ENCODE data around the gene CMTM1.

DNA sequence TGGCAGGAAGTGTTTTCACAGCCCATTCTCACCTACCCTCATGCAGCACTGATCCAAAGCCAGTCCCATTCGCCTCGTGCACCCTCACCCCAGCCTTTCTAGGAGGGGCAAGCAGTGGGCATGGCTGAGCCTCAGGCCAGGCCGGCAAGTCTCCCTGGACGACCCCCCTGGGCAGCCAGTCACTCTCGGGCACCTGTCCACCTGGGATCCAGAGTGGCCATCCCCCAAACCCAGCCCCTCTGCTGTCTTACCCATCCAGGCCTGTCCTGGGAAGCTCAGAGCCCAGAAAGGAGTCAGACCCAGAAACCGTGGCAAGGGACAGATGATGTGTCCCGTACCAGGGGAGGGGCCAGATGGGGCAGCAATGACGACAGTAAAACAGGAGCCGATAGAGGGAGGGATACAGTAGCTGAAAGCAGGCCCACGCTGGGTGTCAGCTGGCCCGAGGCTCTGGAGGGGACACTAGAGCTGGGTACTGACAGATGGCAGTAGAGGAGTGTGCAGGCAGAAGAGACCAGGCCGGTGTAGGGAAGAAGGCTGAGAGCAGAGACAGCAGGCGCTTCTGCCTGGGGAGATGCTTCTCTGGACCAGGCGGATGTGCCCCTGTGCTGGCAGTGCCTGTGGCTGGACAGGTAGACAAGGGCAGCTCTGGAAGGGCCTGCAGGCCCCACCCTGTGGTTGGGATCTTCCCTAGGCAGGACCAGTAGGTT lies 44.0 kb downstream of the CMTM1 start:
- TF ChIP-seq, protein P1, sequence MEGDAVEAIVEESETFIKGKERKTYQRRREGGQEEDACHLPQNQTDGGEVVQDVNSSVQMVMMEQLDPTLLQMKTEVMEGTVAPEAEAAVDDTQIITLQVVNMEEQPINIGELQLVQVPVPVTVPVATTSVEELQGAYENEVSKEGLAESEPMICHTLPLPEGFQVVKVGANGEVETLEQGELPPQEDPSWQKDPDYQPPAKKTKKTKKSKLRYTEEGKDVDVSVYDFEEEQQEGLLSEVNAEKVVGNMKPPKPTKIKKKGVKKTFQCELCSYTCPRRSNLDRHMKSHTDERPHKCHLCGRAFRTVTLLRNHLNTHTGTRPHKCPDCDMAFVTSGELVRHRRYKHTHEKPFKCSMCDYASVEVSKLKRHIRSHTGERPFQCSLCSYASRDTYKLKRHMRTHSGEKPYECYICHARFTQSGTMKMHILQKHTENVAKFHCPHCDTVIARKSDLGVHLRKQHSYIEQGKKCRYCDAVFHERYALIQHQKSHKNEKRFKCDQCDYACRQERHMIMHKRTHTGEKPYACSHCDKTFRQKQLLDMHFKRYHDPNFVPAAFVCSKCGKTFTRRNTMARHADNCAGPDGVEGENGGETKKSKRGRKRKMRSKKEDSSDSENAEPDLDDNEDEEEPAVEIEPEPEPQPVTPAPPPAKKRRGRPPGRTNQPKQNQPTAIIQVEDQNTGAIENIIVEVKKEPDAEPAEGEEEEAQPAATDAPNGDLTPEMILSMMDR (IDR thresholded peaks at IDR 0.05; ENCODE audit: low read length), result no peak
- no peak for TF ChIP-seq EZH2 (optimal IDR thresholded peaks at IDR 0.05; ENCODE audit: low read depth, low read length)
